Measurements from ENCODE around the gene TRAPPC12. TPM values are rescaled to one million over a fixed set of nuclear protein-coding genes. Genes with fewer than 3 reads are reported as not detected.
"Not testable (repeated sequence)": the region's sequence is repeated elsewhere in the genome, so short reads cannot be mapped to it uniquely, and the experiment has no call there.

Gene TRAPPC12
- total RNA-seq, 1 donor from 2014 or later = 55.1 TPM

DNA sequence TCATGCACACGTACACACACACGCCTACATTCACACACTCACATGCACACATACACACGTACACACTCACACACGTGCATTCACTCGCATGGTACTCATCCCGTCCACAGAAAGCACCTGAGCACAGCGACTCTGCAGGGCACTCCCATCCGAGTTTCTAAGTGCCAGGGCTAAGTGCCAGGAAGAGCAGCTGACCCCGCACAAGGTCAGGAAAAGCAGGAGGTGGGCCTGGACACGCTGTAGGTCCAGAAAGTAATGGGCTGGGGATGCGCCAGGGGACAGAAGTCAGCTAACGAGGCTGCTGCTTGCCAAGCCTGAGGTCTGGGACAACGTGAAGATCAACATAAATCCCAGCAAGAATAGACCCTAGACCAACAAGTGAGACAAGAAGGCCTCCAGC lies 124.0 kb downstream of the TRAPPC12 start:
- no peak for DNase-seq (ENCODE audit: low read depth)
- TF ChIP-seq, protein P1, sequence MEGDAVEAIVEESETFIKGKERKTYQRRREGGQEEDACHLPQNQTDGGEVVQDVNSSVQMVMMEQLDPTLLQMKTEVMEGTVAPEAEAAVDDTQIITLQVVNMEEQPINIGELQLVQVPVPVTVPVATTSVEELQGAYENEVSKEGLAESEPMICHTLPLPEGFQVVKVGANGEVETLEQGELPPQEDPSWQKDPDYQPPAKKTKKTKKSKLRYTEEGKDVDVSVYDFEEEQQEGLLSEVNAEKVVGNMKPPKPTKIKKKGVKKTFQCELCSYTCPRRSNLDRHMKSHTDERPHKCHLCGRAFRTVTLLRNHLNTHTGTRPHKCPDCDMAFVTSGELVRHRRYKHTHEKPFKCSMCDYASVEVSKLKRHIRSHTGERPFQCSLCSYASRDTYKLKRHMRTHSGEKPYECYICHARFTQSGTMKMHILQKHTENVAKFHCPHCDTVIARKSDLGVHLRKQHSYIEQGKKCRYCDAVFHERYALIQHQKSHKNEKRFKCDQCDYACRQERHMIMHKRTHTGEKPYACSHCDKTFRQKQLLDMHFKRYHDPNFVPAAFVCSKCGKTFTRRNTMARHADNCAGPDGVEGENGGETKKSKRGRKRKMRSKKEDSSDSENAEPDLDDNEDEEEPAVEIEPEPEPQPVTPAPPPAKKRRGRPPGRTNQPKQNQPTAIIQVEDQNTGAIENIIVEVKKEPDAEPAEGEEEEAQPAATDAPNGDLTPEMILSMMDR (conservative IDR thresholded peaks at IDR 0.05; ENCODE audit: low read depth, low read length) = no peak
- no peak overlapping the region for H3K4me3 ChIP-seq (ENCODE audit: low read depth, low read length)

DNA sequence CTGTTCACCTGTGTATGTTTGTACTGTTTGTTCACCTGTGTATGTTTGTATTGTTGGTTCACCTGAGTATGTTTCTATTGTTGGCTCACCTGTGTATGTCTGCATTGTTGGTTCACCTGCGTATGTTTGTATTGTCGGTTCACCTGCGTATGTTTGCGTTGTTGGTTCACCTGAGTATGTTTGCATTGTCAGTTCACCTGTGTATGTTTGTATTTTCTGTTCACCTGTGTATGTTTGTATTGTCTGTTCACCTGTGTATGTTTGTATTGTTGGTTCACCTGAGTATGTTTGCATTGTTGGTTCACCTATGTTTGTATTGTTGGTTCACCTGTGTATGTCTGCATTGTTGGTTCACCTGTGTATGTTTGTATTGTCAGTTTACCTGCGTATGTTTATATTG lies 125.2 kb downstream of the TRAPPC12 start:
- TF ChIP-seq, protein P1 (conservative IDR thresholded peaks at IDR 0.05; ENCODE audit: low read depth, low read length) = no peak
- DNase-seq (ENCODE audit: low read depth) = no peak

DNA sequence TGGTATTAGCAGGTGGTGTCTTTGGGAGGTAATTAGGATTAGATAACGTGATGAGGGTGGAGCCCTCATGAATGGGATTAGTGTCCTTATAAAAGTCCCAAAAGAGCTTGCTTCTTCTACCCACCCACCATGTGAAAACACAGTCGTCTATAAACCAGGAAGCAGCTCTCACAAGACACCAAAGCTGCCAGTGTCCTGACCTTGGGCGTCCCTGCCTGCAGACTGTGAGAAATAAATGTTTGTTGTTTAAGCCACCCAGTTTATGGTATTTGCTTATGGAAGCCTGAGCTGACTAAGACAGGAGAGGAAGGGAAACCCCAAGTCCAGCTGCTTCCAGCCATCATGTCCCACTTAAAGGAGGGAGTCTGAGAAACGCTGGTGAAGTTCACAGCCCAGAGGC lies 126.3 kb downstream of the TRAPPC12 start:
- no peak overlapping the region for H3K4me3 ChIP-seq (ENCODE audit: low read depth, low read length)
- TF ChIP-seq, protein P1 (conservative IDR thresholded peaks at IDR 0.05; ENCODE audit: low read depth, low read length) = no peak
- no peak for DNase-seq (ENCODE audit: low read depth)

More for the DNA sequence above, 125.2 kb downstream of the TRAPPC12 start:
- no peak overlapping the region for H3K4me3 ChIP-seq (ENCODE audit: low read depth, low read length)

DNA sequence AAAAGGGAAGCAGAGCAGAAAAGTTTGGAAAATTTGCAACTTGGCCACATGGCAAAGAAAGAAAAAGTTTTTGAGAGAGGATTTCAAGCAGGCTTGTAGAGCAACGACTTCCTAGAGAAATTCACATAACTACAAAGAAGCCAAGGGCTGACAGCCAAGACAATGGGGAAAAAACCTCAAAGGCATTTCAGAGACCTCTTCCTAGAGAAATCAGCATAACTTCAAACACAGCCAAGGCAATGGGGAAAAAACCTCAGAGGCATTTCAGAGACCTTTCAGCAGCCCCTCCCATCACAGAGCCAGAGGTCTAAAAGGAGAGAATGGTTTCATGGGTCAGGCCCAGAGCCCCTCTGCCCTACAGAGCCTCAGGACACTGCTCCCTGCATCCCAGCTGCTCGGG lies 132.6 kb downstream of the TRAPPC12 start:
- TF ChIP-seq, protein P1 (conservative IDR thresholded peaks at IDR 0.05; ENCODE audit: low read depth, low read length) = no peak
- DNase-seq (ENCODE audit: low read depth) = no peak
- no peak overlapping the region for H3K4me3 ChIP-seq (ENCODE audit: low read depth, low read length)

DNA sequence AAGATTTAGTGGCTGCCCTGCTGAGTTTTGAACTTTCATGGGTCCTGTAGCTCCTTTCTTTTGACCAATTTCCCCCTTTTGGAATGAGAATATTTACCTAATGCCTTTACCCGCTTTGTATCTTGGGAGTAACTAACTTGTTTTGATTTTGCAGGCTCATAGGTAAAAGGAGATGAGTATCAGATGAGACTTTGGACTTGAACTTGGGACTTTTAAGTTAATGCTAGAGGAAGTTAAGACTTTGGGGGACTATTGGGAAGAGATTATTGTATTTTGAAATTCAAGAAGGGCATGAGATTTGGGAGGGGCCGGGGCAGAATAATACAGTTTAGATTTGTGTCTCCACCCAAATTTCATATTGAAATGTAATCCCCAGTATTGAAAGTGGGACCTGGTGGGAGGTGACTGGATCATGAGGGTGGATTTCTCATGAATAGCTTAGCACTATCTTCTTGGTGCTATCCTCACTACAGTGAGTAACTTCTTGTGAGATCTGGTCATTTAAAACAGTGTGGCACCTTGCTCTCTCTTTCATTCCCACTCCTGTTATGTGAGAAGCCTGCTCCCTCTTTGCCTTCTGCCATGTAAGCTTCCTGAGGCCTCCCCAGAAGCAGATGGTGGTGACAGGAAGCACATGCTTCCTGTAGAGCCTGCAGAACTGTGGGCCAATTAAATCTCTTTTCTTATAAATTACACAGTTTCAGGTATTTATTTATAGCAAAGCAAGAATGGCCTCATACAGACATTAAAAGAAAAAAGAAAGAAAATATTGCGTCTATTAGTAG lies 133.7 kb downstream of the TRAPPC12 start:
- no peak overlapping the region for H3K4me3 ChIP-seq (ENCODE audit: low read depth, low read length)
- no peak for DNase-seq (ENCODE audit: low read depth)
- TF ChIP-seq, protein P1 (conservative IDR thresholded peaks at IDR 0.05; ENCODE audit: low read depth, low read length) = no peak

DNA sequence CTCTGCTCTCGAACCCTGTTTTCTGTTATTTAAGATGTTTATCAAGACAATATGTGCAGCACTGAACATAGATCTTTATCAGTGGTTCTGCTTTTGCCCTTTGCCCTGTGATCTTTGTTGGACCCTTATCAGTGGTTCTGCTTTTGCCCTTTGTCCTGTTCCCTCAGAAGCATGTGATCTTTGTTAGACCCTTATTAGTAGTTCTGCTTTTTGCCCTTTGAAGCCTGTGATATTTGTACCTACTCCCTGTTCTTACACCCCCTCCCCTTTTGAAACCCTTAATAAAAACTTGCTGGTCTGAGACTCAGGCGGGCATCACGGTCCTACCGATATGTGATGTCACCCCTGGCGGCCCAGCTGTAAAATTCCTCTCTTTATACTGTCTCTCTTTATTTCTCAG lies 135.9 kb downstream of the TRAPPC12 start:
- H3K4me3 ChIP-seq (ENCODE audit: low read depth, low read length); DNase-seq (ENCODE audit: low read depth): not testable (repeated sequence)

DNA sequence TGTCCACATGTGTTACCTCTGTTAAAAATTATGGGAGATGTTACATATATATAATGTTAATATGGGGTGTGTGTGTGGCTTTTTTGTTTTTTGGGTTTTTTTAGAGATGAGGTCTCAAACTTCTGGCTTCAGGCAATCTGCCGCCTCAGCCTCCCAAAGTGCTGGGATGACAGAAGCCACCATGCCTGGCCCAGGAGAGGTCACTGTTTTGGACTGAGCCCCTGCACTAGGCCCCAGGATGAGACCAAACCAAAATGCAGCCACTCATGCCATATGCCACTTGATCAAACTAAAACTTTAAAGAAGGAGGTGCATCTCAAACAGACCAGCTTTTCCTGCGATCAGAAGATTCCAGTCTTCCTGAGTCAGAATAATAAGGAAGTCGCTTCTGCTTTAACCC lies 137.3 kb downstream of the TRAPPC12 start:
- TF ChIP-seq, protein P1 (conservative IDR thresholded peaks at IDR 0.05; ENCODE audit: low read depth, low read length) = no peak
- no peak for DNase-seq (ENCODE audit: low read depth)

More for the DNA sequence above, 137.3 kb downstream of the TRAPPC12 start:
- no peak overlapping the region for H3K4me3 ChIP-seq (ENCODE audit: low read depth, low read length)

Data from epithelial cell of proximal tubule (primary cell).